Thymus (tissue), 11 donors: ENCODE data around the gene PDGFA. TPM values are rescaled to one million over a fixed set of nuclear protein-coding genes. Genes with fewer than 3 reads are reported as not detected.
"Not testable (repeated sequence)": the region's sequence is repeated elsewhere in the genome, so short reads cannot be mapped to it uniquely, and the experiment has no call there.

Source experiments
- DNase-seq, 9 donors: peaks; one replicate each; pipeline ENCODE4 v3.0.0-alpha.2; 2013; ENCODE audit warnings: low spot score in 9 of 9, low read depth in 6 of 9, missing footprints in 1 of 9
- H3K27ac ChIP-seq, 2 donors: one replicate each; pipeline ENCODE4 v1.5.1; 2013; ENCODE audit warnings: control low read depth in 1 of 2, low read depth in 1 of 2, low read length in 1 of 2, mild to moderate bottlenecking in 1 of 2, moderate library complexity in 1 of 2
- H3K27me3 ChIP-seq, 2 donors: one replicate each; pipeline ENCODE4 v1.5.1; 2013; ENCODE audit warnings: low read length in 1 of 2; ENCODE audit not compliant: control insufficient read depth in 2 of 2, insufficient read depth in 1 of 2
- H3K36me3 ChIP-seq, 2 donors: one replicate each; pipeline ENCODE4 v1.5.1; 2013; ENCODE audit warnings: low read length in 1 of 2, mild to moderate bottlenecking in 1 of 2, moderate library complexity in 1 of 2; ENCODE audit not compliant: control insufficient read depth in 2 of 2, insufficient read depth in 2 of 2
- H3K4me1 ChIP-seq, 2 donors: one replicate each; pipeline ENCODE4 v1.5.1; 2013; ENCODE audit warnings: low read length in 2 of 2; ENCODE audit not compliant: control insufficient read depth in 2 of 2, insufficient read depth in 2 of 2
- H3K4me3 ChIP-seq, 2 donors: one replicate each; pipeline ENCODE4 v1.5.1; 2013; ENCODE audit warnings: low read length in 2 of 2, control low read depth in 1 of 2, mild to moderate bottlenecking in 1 of 2
- H3K9me3 ChIP-seq, 2 donors: one replicate each; pipeline ENCODE4 v1.5.1; 2013; ENCODE audit warnings: low read length in 1 of 2, mild to moderate bottlenecking in 1 of 2; ENCODE audit not compliant: control insufficient read depth in 2 of 2, insufficient read depth in 1 of 2
- WGBS: extraction: QIAGEN DNeasy Blood & Tissue Kit; methylation state at CpG from one replicate; pipeline ENCODE4 v1.1.7; 2013; 5-methylcytosine and 5-hydroxymethylcytosine counted together
- polyA plus RNA-seq: library from polyadenylated mRNA; stranded (reverse); fragments of 200-250 nt; gene quantifications from one replicate; pipeline ENCODE4 v1.2.3, GENCODE V29; 2013
- total RNA-seq: library from RNA; stranded (reverse); fragments of 120-200 nt; gene quantifications from one replicate; pipeline ENCODE4 v1.2.4, GENCODE V29; 2013
- donor health status: healthy.

The PDGFA gene
- total and polyA plus RNA-seq, 2 donors = 8.1 to 15.1 TPM

DNA sequence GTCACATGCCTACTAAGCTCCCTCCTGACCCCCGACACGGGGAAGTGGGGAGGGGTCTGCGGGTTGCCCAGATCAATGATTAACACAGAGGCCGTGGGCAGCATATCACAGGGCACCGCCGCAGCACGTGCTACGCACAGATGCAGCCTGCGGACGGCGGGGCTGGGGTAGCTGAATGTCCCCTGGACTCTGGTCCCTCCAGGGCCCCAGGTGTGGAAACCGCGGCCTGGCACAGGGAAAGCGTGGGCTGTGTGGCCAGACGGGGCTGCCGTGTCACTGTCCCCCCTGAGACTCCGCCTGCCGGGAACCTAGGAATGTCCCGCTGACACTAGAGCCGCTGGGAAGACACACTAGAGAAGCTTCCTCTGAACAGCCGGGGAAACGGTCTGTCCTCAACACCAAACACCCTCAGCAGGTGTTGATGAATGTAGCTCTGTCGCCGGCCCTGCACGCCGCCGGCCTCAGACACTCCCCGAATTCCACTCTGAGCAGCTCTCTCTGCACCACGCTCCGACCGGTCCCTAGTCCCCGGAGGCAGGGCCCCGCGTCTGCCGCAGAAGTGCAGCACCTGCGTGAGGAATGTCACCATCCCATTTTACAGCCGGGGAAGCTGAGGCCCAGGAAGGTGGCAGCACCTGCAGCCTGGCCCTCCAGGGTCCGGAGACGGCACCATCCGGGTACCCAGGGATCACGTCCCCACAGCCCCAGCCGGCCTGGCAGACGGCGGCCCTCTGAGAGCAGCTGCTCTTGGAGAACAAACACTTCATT lies 33.4 kb upstream of the PDGFA start:
- WGBS = 95% methylated on average over 44 of the region's 44 CpGs
- H3K4me1 ChIP-seq = peaks cover 0 to 2% of the 10 kb centered on the region in 2 donors
- no peaks in the 10 kb centered on the region for H3K9me3 ChIP-seq
- H3K4me3 ChIP-seq = no peak overlapping the region
- H3K36me3 ChIP-seq = peaks cover 0 to 3% of the 10 kb centered on the region in 2 donors
- DNase-seq = no peak
- no peaks in the 10 kb centered on the region for H3K27me3 ChIP-seq
- no peak overlapping the region for H3K27ac ChIP-seq

DNA sequence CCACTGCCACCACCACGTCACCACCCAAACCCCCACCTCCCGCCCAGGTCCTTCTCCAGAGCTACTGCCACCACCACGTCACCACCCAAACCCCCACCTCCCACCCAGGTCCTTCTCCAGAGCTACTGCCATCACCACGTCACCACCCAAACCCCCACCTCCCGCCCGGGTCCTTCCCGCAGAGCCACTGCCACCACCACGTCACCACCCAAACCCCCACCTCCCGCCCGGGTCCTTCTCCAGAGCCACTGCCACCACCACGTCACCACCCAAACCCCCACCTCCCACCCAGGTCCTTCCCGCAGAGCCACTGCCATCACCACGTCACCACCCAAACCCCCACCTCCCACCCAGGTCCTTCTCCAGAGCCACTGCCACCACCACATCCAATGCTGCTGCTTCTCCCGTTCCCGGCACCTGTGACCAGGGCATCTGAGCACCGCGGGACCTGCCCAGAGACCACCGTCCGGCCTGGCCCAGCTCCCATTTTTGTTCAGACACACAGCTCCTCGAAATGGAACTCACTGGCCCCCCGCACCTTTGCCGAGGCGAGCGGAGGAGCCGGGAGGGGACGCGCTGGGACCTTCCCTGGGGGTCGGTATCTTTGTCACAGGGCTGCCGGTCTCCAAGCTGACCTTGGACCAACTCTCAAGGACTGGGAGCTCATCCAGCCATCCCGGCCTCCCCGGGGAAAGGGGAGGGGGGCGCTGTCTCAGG lies 32.7 kb upstream of the PDGFA start:
- not testable (repeated sequence) for H3K36me3 ChIP-seq, H3K27ac ChIP-seq, H3K4me3 ChIP-seq, H3K4me1 ChIP-seq, H3K9me3 ChIP-seq, H3K27me3 ChIP-seq, DNase-seq
- WGBS = 93% methylated on average over 32 of the region's 32 CpGs

DNA sequence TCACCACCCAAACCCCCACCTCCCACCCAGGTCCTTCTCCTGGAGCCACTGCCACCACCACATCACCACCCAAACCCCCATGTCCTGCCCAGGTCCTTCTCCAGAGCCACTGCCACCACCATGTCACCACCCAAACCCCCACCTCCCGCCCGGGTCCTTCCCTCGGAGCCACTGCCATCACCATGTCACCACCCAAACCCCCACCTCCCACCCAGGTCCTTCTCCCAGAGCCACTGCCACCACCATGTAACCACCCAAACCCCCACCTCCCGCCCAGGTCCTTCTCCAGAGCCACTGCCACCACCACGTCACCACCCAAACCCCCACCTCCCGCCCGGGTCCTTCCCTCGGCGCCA lies 31.9 kb upstream of the PDGFA start:
- not testable (repeated sequence) for H3K27ac ChIP-seq, H3K4me3 ChIP-seq, H3K36me3 ChIP-seq, H3K27me3 ChIP-seq, H3K4me1 ChIP-seq, H3K9me3 ChIP-seq, DNase-seq
- 96% methylated on average over 9 of the region's 9 CpGs for WGBS

DNA sequence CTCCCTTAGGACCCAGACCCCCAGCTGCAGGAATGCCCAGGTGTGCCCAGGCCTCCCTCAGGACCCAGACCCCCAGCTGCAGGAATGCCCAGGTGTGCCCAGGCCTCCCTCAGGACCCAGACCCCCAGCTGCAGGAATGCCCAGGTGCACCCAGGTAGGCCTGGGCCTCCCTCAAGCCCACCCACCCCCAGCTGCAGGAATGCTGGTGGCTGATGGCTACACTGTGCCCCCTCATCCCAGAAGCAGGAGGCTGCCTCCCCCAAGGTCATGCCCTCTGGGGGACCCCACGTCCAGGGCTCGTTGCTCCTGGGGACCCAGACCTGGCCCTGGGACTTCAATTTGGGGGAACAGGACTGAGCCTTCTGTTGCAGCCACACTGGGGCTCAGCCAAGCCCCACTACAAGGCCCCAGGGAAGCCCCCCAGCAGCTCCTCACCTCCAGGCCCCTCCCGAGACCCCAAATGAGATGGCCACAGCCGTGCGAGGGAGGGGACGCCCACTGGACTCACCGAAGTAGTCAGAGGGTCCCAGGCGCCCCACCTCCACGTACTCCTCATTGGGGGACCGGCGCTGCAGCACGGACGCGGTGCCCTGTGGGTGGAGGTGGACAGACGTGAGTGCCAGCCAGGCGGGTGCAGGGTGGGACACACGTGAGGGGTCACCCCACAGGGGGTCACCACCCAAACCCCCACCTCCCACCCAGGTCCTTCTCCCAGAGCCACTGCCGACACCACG lies 31.4 kb upstream of the PDGFA start:
- WGBS = 98% methylated on average over 19 of the region's 19 CpGs
- Histone ChIP-seq H3K4me1 (peaks cover 0 to 2% of the 10 kb centered on the region in 2 donors), H3K9me3 (no peaks in the 10 kb centered on the region), H3K36me3 (peaks cover 0 to 3% of the 10 kb centered on the region in 2 donors), H3K27me3 (no peaks in the 10 kb centered on the region), H3K4me3 (no peak overlapping the region), H3K27ac (no peak overlapping the region)
- DNase-seq = no peak

DNA sequence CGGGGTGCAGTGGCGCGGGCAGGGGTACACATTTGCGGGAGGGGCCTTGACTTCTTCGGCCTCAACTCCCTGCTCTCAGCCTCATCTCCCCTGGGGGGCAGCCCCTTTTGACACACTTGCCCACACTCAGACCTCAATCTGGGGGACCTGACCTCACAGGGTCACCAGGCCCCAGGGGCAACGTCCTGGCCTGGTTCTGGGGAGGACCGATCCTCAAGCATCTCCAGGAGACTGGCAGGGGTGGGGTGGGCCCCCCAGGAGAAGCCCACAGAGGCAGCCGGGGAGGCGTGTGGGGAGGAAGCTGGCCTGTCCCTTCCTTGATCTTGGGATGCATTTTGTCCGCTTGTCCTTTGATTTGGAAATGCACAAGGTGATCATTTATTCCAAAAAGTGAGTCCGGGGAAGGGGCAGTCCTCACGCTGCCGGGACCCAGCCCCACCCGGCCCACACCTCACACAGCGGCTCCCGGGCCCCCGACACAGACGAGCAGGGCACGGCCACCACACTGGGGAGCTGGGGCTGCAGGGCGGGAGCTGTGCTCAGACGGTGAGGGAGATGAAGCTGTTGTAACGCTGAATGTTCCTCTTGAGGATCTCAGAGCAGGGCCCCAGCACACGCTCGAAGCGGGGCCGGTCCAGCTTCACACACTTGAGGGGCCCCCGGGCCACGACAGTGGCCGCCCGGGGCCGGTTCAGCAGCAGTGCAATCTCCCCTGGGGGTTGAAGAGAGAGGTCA lies 30.4 kb upstream of the PDGFA start:
- Histone ChIP-seq H3K9me3 (peaks cover 0 to 5% of the 10 kb centered on the region in 2 donors), H3K27me3 (no peaks in the 10 kb centered on the region), H3K36me3 (peaks cover 0 to 3% of the 10 kb centered on the region in 2 donors), H3K4me3 (no peak overlapping the region), H3K27ac (no peak overlapping the region), H3K4me1 (peaks cover 0 to 2% of the 10 kb centered on the region in 2 donors)
- 98% methylated on average over 31 of the region's 31 CpGs for WGBS
- no peak for DNase-seq

DNA sequence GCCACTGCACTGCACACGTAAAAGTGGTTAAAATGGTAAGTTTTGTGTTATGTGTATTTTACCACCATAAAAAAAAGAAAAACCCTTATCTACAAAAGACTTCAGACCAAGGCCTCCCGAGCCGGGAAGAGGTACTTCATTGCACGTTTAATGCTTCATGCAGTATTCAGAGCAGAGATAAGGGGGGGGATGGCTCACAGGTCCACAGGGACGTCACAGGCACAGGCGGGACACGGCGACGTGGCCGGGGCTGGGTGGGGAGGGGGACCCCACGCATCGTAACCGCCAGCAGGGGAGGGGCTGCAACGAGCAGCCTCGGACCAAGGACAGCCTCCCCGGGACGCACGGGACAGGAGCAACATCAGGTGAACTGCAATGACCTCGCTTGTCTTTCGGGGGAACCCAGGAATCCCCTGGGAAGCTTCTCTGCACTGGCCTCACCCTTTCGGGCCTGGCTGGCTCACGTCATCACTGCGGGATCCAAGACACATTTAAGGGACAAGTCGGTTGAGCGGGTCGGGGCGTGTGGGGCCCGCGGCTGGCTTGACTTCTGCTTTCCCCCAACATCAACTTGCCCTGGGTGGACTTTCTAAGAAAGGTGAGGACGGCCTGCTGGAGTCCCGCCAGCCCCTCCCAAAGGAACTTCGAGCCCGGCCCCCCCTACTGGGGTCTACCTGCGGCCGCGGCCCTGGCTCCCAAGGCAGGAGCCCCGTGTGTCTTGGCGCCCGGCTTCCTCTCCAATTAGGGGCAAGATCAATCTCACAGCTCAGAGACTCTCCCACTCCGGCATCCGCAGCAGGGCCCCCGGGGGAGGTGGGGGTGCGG lies 29.6 kb upstream of the PDGFA start:
- Histone ChIP-seq H3K36me3 (peaks cover 0 to 3% of the 10 kb centered on the region in 2 donors), H3K4me1 (peaks cover 0 to 2% of the 10 kb centered on the region in 2 donors), H3K9me3 (peaks cover 0 to 5% of the 10 kb centered on the region in 2 donors), H3K27ac (no peak overlapping the region), H3K27me3 (no peaks in the 10 kb centered on the region), H3K4me3 (no peak overlapping the region)
- DNase-seq = no peak
- WGBS = 95% methylated on average over 43 of the region's 43 CpGs

DNA sequence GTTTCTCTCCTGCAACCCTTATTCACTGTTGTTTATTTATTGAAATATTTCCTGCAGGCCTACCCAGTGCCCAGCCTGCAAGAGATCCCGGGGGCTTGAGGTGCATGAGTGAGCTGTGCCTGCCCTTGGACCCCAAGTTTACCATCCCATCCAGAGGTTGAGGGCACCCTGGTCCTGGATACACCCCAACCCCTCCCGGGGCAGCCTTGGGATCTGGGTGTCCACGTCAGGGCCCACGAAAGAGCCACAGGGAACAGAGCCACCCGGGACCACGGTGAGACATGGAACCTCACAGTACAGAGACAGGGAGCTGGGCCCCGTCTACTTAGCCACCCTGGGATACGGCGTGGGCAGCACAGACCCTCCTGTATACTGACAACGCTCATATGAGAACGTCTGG lies 28.8 kb upstream of the PDGFA start:
- WGBS = 97% methylated on average over 11 of the region's 11 CpGs
- no peak overlapping the region for H3K4me3 ChIP-seq
- H3K27me3 ChIP-seq = no peaks in the 10 kb centered on the region
- peaks cover 0 to 5% of the 10 kb centered on the region in 2 donors for H3K9me3 ChIP-seq
- peaks cover 0 to 2% of the 10 kb centered on the region in 2 donors for H3K4me1 ChIP-seq
- no peak for DNase-seq
- no peak overlapping the region for H3K27ac ChIP-seq
- no peaks in the 10 kb centered on the region for H3K36me3 ChIP-seq

DNA sequence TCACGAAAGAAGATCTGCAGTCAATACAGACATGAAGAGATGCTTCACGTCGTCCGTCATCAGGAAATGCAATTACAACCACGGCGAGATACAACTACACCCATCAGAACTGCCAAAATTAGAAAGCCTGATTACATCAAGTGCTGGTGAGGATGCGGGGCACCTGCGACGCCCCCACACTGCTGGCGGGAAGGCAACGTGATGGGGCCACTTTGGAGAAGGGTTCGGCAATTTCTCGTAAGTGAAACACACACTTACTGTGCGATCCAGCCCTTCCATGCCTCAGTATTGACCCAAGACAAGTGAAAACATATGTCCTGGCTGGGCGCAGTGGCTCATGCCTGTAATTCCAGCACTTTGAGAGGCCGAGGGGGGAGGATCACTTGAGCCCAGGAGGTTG lies 25.8 kb upstream of the PDGFA start:
- WGBS = 96% methylated on average over 16 of the region's 16 CpGs
- H3K27ac ChIP-seq = no peak overlapping the region
- no peaks in the 10 kb centered on the region for H3K27me3 ChIP-seq
- H3K4me3 ChIP-seq = no peak overlapping the region
- no peak for DNase-seq
- peaks cover 0 to 11% of the 10 kb centered on the region in 2 donors for H3K9me3 ChIP-seq
- H3K4me1 ChIP-seq = no peaks in the 10 kb centered on the region
- H3K36me3 ChIP-seq = no peaks in the 10 kb centered on the region
